DMS53 (cell line): Measurements from ENCODE around the gene DOCK1.
"Not testable (repeated sequence)": the region's sequence is repeated elsewhere in the genome, so short reads cannot be mapped to it uniquely, and the experiment has no call there.

Experiments
- DNase-seq: peaks from one replicate; lab custom pipeline; 2025; lab: John Stamatoyannopoulos, UW

The DOCK1 gene

DNA sequence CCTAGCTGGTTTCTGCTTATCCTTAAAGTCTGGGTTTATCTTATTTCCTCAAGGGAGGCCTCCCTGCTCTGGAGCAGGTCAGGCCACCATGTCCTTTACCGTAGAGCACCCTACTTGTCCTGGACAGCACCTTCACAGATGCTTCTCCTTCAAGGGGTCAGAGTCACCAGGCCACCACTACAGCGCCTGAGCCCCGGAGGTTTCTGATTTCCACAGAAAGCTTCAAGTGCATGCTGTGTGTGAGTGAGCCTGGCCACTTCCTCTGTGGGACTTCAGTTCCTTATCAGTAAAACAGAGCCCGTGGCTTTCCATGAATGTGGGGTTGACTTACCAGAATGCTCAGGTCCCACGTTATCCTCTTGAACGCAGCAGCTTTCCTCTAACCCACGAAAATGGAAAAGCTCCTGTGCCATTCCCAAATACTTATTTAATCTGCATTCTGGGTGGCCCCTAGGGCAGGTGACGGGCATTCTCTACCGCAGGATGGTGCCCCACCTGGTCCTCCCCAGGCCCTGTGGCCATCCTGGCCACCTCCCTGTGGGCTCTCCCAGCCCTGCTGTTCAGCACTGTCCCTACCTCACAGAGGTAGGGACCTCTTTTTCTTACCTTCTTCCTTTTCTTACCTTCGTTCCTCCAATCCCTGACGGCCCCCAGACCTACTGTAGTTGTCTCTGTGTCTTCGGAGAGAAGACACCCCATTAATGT lies 1.4 kb upstream of the DOCK1 start:
- no peak for DNase-seq

DNA sequence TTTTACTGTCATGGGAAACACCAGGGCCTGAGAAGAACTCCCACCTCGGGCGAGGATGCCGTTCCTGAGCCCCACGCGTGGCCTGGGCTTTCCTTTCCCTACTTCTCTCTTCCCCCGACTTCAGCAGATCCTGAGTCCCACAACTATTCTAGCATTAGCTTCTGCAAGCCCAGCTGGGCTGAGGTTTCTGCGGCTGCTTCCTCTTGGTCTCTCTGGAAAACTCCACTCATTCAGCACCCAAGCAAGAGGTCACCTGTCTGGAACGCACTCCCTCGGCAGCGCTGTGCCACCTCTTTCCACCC lies 761 bp upstream of the DOCK1 start:
- DNase-seq = no peak

DNA sequence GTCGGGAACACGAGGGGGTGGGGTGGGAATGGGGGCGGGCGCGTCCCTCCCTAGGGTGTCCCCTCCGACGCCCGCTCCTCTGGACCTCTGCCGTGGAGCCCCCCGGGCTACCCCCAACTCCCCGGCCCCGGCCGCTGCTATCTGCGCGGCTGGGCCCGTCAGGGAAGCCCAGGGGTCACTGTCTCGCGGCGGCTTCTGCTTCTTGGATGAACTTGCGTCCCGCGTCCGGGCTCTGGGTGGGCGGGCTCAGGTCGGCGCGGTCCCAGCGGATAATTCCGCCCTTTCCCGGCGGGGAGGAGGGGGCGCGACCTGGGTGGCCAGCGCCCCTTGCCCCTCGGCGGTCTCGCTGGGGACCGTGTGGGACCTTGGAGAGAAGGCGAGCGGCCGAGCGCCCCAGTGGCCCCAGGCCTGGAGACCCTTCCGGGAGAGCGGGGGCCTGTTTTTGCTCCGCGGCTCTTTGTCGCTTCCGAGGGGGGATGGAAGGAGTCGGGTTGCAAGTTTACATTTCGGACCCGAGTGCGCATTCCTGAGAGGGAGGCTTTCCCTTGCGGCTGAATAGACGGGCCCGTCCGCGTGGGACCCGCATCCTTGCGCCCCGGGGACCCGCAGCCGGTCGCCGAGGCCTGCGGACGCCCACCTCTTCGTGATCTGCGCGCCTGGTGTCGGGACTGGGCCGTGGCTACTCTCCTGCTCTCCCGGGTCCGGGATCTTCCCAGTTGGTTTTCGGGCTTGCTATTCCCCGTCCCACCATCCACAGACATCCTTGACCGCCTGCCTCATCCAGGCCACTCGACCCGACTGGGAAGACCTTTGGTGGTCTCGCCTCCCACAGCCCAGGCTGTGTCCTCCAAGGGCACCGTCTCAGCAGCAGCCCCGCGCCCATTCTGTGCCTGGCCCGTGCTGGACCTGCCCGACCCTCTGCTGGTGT lies 812 bp downstream of the DOCK1 start:
- DNase-seq = peak; percentile 63

DNA sequence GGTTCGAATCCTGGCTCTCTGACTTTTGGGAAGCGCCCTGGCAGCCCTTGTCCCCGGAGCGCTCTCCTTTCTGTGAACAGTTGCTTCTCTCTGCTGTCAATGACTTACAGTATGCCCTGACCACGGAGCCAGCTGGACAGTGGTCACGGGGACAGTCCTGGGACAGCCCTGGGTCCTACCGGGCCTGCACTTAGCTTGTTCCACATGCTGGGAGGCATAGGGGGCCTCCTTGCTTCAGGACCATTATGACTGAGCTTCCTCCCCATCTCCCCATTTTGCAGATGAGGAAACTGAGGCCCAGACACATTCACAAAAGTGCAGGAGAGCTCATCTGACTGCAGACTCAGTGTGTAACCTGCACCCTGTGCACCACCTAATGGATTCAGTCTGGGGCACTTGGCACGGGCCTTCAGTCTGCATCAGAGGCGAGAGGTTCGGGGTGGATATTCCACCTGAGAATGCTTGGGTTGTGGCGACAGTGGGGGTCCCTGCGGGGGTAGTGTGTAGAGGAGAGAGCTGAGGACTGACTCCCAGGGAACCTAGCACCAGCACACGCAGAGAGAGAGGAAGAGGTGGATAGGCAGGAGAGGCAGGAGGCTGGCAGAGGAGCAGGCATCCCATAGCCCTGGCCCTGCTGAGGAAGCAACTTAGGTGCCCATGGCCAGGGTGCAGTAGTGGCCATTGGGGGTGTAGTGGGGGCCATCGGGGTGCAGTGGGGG lies 1.6 kb downstream of the DOCK1 start:
- DNase-seq = no peak

DNA sequence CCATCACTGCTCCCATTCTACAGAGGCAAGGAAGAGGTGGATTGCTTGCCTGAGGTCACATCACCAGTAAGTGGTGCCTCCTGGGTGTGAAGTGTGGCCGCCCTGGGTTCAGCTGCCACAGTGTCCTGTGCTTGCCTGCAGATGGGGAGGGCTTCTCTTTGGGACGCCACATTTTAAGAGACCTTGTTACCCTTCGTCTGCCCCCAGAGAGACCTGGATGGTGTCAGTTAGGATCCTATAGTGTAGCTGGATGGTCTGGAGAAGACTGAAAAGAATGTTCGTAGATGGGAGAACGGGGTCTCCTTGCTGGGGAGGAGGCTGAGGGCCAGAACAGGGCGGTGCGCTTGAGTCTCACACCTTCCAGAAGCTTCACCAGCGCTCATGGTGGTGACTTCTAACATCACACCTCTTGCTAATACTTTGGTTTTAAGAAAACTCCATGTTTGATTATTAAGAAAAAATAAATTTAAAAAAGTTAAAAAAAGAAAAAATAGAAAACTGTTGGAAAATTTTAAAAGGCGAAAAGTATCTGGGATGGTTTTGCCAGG lies 2.3 kb downstream of the DOCK1 start:
- no peak for DNase-seq

DNA sequence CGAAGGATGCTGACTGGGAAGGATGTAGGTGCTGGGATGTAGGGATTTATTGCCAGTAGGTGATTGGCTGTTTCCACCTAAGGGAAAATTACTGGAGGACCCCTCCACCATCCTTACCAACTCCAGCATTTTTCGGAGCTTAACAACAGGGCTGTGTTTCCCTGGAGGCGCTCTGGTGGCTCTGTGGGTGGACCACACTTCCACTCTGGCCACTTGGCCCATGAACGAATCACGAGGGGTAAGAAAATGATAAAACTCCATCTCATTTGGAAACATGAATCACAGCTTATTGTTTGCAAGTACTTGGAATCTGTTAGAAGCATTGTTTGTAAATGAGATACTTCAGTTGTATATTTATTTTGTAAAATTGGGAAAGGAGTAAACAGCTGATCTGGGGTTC lies 3.0 kb downstream of the DOCK1 start:
- DNase-seq = no peak

DNA sequence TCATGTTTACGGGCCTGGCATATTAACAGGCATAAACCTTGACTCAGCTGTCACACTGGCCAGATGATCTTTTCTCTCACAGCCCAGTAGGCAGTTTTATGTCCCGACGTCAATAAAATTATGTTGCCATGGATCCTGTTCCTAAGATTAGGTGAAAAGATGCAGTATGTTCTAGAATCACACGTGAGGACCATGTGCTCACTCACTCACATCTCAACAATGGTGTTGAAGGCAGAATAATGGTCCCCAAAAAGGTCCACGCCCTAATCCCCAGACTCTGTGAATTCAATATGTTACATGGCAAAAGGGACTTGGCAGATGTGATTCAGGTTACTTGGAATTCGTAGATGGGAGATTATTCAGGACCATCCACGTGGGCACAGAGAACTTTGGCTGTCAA lies 3.5 kb downstream of the DOCK1 start:
- no peak for DNase-seq

DNA sequence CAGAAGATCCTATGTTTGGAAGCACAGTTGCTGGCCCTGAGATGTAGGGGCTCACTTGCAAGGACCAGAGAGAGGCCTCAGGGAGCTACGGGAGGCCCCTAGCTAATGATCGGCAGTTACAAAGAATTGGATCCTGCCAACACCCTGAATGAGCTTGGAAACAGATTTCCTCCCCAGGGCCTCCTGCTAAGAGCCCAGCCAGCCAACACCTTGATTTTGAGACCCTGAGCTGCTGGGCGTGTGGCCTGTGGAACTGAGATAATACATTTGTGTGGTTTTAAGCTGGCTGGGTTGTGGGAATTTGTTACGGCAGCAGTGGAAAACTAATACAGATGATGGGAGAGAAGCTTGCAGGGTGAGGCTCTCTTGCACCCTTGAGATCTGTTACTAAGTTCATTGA lies 3.9 kb downstream of the DOCK1 start:
- no peak for DNase-seq

DNA sequence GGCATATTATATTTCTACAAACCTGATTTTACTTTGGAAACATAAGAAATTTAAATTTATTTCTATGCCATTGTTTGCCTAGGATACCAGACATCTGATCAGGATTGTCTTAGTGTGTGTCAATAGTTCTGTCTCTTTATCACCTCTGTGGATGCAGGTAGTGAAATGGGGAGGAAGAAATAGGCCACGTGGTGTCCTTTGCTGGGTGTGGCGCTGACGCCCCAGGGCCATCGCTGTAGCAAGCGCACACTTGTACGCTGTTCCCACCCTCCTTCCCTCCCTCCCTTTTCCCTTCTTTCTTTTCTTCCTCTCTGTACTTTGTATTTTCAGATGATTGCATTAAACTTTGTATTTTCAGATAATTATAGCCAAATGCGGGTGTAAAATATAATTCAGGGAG lies 5.0 kb downstream of the DOCK1 start:
- no peak for DNase-seq

DNA sequence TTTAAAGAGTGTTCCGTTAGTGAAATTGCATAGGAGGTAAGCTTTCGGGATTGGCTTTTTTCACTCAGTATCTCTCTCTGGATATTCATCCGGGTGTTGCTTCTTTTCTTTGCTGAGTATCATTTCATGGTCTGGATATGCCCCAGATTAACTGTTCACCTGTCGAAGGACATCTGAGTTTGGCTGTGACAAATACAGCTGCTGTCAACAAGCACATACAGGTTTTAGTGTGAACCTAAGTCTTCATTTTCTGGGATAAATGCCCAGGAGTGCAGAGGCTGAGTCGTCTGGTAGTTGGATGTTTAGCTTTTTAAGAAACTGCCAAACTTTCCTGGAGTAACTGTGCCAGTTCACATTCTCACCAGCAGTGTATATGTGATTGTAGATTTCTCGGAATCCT lies 5.6 kb downstream of the DOCK1 start:
- no peak for DNase-seq

DNA sequence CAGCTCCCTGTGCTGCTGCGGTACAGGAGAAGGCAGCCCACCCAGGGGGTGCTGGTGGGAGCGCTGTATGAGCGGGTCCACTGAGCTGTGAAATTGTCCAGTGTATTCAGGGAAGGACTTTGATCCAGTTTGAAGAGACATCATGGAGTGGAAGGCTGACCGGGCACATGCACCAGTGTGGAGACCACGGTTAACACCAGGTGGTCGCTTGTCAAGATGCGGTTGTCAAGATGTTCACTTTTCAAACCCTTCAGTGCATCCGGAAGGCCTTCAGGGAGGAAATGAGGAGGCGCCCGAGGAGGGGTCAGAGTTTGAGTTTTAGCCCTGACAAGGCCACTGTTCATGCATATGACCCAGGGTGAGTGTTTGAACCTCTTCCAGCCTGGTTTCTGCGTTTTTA lies 6.1 kb downstream of the DOCK1 start:
- DNase-seq = no peak

DNA sequence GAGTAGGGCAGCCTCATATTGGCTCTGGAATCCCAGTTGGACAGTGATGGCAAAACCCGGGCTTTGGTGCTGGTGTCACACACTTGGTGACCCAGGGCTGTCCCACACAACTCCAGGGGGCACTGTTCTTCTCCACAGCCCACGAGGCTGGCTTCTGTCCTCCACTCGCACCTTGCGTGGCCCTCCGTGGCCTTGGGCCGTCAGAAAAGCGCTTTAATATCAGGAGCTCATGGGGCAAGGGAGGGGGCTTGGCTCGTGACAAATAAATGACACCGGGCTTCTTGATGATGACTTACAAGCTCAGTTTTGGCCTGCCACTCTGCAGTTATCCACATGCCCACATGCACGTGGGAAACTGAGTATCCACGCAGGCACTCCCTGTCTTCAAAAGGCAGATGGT lies 8.1 kb downstream of the DOCK1 start:
- no peak for DNase-seq

DNA sequence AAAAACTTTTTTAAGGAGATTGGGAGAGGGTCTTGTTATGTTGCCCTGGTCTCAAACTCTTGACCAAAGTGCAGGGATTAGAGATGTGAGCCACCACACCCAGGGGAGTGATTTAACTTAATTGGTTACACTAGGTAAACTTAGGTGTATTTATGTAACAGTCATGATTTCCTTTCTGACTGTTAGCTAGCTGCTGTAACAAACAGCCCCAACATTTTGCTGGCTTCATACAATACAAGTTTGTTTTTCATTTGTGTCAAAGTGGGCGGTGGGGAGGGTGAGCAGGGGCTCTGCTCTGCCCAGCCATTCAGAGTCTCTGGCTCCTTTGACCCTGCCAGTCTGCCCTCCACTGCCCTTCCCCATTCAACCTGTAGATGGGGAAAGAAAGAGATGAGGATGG lies 9.3 kb downstream of the DOCK1 start:
- no peak for DNase-seq

DNA sequence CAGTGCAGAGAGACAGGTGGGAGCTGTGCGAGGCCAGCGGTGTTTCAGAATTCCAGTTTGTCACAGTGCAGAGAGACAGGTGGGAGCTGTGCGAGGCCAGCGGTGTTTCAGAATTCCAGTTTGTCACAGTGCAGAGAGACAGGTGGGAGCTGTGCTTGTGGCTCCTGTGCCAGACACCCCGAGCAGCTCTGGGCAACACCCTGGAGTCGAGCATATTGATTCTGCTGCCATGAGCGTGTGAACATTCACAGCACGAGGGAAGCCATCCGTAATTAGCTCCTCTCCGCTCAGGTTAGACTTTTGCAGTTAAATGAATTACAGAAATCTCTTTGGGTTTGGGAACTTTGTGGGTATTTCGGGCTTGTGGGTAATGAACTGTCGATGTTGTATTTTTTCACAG lies 11.7 kb downstream of the DOCK1 start:
- not testable (repeated sequence) for DNase-seq

DNA sequence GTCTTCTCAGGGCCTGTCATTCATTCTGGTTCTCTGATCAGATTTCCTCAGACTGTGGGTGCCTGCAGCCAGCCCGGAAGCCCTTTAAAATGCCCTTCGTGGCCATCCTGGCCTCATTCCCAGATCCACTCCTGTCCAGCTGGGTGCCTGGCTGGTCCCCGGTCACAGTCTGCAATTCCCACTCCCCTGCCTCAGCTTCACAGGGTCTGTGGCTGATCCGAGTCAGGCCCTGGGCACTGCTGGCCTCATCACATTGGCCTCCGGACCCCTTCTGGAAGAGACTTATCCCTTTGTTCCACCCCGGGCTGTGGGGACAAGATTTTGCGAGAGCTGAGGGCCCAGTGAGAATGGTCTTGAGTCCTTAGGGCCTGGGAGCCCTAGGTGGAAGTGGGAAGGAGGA lies 12.1 kb downstream of the DOCK1 start:
- no peak for DNase-seq

DNA sequence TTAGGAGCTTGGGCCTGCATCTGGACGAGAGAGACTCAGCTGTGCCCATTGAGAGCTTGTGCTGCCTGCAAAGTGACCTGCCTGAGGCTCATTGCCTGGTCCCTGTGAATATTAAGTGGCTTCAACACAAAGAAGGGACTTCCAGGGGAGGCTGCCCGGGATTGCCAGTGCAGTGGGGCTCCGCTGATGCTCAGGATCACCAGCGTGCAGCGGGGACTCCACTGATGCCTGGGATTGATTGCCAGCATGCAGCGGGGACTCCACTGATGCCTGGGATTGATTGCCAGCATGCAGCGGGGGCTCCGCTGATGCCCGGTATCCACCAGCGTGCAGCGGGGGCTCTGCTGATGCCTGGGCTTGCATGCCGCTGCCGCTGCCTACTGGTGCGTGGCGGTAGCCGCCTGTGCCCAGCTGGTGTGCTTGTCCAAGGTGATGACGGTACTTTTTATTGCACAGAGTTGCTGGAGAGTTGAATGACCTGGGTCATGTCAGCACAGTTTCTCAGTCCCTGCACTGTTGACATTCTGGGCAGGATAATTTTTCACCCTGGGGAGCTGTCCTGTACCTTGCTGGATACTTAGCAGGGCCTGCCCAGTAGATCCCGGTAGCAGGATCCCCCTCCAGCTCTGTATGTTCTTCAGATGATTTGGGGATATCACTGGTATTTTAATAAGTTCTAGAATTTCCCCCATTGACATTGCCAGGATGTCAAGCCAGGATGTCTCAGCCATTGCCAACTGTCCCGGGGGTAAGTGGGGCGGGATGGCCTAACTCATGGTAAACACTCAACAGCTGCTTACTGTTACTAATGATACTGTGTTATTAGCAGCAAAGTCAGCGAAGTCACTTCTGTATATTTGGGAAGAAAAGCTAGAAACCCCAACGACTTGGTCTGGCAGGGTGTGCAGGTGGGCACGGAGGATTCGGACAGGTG lies 13.0 kb downstream of the DOCK1 start:
- DNase-seq = no peak

DNA sequence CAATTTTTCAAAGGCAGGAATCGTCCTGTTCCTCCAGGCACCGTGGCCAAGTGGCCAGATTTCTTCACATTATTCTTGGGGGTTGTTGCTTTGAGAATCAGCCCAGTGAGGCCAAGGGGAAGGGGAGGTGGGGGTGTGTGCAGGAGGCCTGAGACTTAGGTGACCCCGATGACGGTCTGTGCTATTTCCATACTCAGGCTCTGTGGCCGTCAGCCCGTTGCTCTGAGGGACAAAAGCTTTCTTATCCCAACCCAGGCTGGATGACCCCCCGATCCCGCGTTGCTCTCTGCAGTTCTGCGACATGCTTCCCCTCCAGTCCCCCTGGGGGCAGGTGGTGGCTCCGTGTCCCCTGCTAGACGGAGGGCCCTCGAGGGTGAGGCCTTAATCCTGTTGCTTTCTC lies 14.2 kb downstream of the DOCK1 start:
- no peak for DNase-seq

DNA sequence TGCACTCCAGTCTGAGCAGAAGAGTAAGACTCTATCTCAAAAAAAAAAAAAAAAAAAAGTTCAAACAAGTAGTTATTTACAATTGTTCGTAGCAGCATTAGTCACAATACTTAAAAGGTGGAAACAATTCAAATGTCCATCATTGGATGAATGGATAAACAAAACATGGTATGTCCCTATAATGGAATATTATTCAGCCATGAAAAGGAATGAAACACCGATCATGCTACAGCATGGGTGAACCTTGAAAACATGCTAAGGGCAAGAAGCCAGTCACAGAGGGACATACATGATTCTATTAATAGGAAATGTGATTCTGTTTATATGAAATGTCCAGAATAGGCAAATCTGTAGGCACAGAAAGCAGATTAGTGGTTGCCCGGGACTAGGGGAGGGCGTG lies 15.9 kb downstream of the DOCK1 start:
- no peak for DNase-seq

DNA sequence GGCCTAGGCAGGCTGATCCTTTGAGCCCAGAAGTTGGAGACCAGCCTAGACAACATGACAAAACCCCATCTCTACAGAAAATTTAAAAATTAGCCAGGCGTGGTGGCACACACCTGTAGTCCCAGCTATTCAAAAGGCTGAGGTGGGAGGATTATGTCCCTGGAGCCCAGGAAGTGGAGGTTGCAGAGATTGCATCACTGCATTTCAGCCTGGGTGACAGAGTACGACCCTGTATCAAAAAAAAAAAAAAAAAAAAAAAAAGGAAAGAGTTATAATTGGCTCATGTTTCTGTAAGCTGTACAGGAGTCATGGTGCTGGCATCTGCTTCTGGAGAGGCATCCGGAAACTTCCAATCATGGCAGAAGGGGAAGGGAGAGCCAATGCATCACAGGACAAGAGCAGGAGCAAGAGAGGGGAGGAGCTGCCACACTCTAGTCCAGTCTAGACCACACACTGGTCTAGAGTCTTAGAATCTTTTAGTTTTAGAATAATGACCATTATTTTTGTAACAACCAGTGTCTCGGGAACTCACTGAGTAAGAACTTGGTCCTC lies 16.8 kb downstream of the DOCK1 start:
- DNase-seq = peak; percentile 10

DNA sequence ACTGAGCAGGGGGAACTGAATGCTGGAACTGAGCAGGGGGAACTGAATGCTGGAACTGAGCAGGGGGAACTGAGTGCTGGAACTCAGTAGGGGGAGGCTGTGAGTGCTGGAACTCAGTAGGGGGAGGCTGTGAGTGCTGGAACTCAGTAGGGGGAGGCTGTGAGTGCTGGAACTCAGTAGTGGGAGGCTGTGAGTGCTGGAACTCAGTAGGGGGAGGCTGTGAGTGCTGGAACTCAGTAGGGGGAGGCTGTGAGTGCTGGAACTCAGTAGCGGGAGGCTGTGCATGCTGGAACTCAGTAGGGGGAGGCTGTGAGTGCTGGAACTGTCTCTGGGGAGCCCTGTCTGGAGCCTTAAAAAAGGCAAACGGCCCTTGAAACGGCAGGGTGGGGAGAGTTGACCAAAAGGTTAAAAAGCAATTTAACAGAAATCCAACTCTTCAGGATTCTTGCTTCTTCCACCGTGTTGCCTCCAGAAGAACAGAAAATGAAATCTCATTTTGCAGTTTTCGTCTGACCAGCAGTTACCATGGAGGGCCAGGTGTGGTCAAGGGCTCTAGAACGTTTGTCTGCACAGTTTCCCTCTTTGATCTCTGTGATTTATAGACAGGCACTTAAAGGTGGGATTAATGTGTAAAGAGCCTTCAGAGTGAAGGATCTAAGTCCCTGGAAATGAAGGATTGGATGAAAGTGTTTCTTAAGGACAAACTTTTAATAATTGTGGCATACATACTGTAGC lies 19.1 kb downstream of the DOCK1 start:
- peak; percentile 62 for DNase-seq

DNA sequence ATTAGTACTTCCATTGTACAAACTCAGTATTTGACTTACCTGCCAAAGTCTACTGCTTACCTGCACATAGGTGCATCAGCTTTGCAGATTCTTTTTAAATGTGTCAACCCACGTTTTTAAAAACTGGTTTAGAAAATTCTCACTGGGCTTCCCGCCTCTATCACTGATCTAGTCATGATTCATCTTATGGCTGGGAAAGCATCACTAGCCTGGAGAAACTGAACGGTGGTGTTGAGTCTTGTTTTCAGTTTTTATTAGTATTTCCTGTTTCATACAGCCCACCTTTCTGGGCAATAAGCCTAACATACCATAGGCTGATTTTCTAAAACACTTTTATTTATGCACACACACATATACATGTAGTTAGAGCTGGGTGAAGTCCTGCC lies 19.7 kb downstream of the DOCK1 start:
- no peak for DNase-seq
